SK-N-SH (cell line): Measurements from ENCODE around the gene ITPRID1. TPM values are rescaled to one million over a fixed set of nuclear protein-coding genes. Genes with fewer than 3 reads are reported as not detected.

Experiments
- CTCF ChIA-PET: fragments of 300-600, 350-600 bp; formaldehyde crosslinking; extraction: SDS; loops from one replicate; lab custom pipeline; 2021; lab: Yijun Ruan, JAX
- POLR2A ChIA-PET: fragments of 350-600 bp; sonication (Branson Sonifier 250); formaldehyde crosslinking; extraction: SDS; loops from one replicate; lab custom pipeline; 2020; ENCODE audit warnings: antibody characterized with exemption, inconsistent platforms; lab: Yijun Ruan, JAX
- DNase-seq: peaks from one replicate; pipeline ENCODE4 v3.0.0; 2012
- H2AFZ ChIP-seq: fragments of 200-600 bp; sonication (generic); 2 replicates; pipeline ENCODE4 v1.8.1; 2016; ENCODE audit warnings: antibody characterized with exemption, mild to moderate bottlenecking, low read depth
- H3F3A ChIP-seq: fragments of 200-600 bp; sonication (generic); replicated peaks from 2 replicates; pipeline ENCODE3; 2016; ENCODE audit warnings: antibody characterized with exemption, mild to moderate bottlenecking; ENCODE audit not compliant: insufficient read depth
- H3K27ac ChIP-seq, 2 experiments: fragments of 200-500 bp in 1 of 2; fragments of 200-600 bp in 1 of 2; sonication (Bioruptor generic) in 1 of 2; sonication (generic), shearing (Covaris generic) in 1 of 2; 2 replicates each; pipeline versions ENCODE4 v1.5.1 to v1.6.1; 2014 to 2016; ENCODE audit warnings: low read depth in 2 of 2, inconsistent platforms in 1 of 2, low read length in 1 of 2, mild to moderate bottlenecking in 1 of 2, mixed read lengths in 1 of 2
- H3K27me3 ChIP-seq: fragments of 200-600 bp; sonication (generic), shearing (Covaris generic); 2 replicates; pipeline ENCODE4 v1.6.1; 2016; ENCODE audit warnings: mixed run types; ENCODE audit not compliant: insufficient read depth
- H3K36me3 ChIP-seq, 2 experiments: fragments of 200-500 bp in 1 of 2; fragments of 200-600 bp in 1 of 2; sonication (Bioruptor generic) in 1 of 2; sonication (generic) in 1 of 2; replicated peaks in 1 of 2; 2 replicates each; pipeline versions ENCODE3 to v1.5.1; 2014 to 2016; ENCODE audit warnings: low read length in 1 of 2, mild to moderate bottlenecking in 1 of 2; ENCODE audit not compliant: insufficient read depth in 2 of 2, control insufficient read depth in 1 of 2
- H3K4me1 ChIP-seq, 2 experiments: fragments of 200-500 bp in 1 of 2; fragments of 200-600 bp in 1 of 2; sonication (Bioruptor generic) in 1 of 2; sonication (generic), shearing (Covaris generic) in 1 of 2; 2 replicates each; pipeline versions ENCODE4 v1.5.1 to v1.6.1; 2014 to 2016; ENCODE audit warnings: low read depth in 1 of 2, low read length in 1 of 2, mixed run types in 1 of 2; ENCODE audit not compliant: insufficient read depth in 2 of 2, control insufficient read depth in 1 of 2
- H3K4me2 ChIP-seq: fragments of 200-600 bp; sonication (generic), shearing (Covaris generic); 2 replicates; pipeline ENCODE4 v1.6.1; 2017; ENCODE audit warnings: mixed run types
- H3K4me3 ChIP-seq, 2 experiments: fragments of 200-500 bp in 1 of 2; fragments of 200-600 bp in 1 of 2; sonication (Bioruptor generic) in 1 of 2; sonication (generic), shearing (Covaris generic) in 1 of 2; 2 replicates each; pipeline versions ENCODE4 v1.5.1 to v1.8.1; 2014 to 2016; ENCODE audit warnings: low read depth in 2 of 2, inconsistent platforms in 1 of 2, low read length in 1 of 2, mild to moderate bottlenecking in 1 of 2, mixed read lengths in 1 of 2, moderate library complexity in 1 of 2
- H3K79me2 ChIP-seq: fragments of 200-600 bp; sonication (generic); 2 replicates; pipeline ENCODE4 v1.8.1; 2017; ENCODE audit warnings: mild to moderate bottlenecking; ENCODE audit not compliant: insufficient read depth
- H3K9ac ChIP-seq: fragments of 200-600 bp; sonication (generic); 2 replicates; pipeline ENCODE4 v1.6.1; 2017; ENCODE audit warnings: mixed run types
- H3K9me2 ChIP-seq: fragments of 200-600 bp; sonication (generic); 2 replicates; pipeline ENCODE4 v1.6.1; 2017; ENCODE audit warnings: mixed run types
- H3K9me3 ChIP-seq: fragments of 200-600 bp; sonication (generic); 2 replicates; pipeline ENCODE4 v1.6.1; 2017; ENCODE audit warnings: mixed run types, mild to moderate bottlenecking, moderate library complexity
- H4K20me1 ChIP-seq: fragments of 200-600 bp; sonication (generic); 2 replicates; pipeline ENCODE4 v1.6.1; 2017; ENCODE audit warnings: mild to moderate bottlenecking, mixed run types; ENCODE audit not compliant: insufficient read depth
- CHD2 ChIP-seq: fragments of 150-350 bp; IDR thresholded peaks from 2 replicates; pipeline ENCODE4 v1.6.1; 2018; ENCODE audit warnings: low read length; ENCODE audit not compliant: partially characterized antibody
- EP300 ChIP-seq, 2 experiments: IDR thresholded peaks; 2 replicates each; pipeline versions ENCODE4 v1.4.0 to v1.6.1; 2012; ENCODE audit warnings: borderline replicate concordance in 1 of 2, low read depth in 1 of 2, low read length in 1 of 2
- FOXM1 ChIP-seq: IDR thresholded peaks from 2 replicates; pipeline ENCODE4 v1.4.0; 2012; ENCODE audit warnings: low read depth, mild to moderate bottlenecking
- GABPA ChIP-seq: IDR thresholded peaks from 2 replicates; pipeline ENCODE4 v1.4.0; 2012; ENCODE audit warnings: low read depth, mild to moderate bottlenecking
- MXI1 ChIP-seq: IDR thresholded peaks from 2 replicates; pipeline ENCODE4 v1.6.1; 2012; ENCODE audit warnings: mild to moderate bottlenecking, low read depth, low read length, improper control_type of control experiment
- NFIC ChIP-seq: IDR thresholded peaks from 2 replicates; pipeline ENCODE4 v1.4.0; 2012; ENCODE audit warnings: borderline replicate concordance
- POLR2AphosphoS5 ChIP-seq: IDR thresholded peaks from 2 replicates; pipeline ENCODE4 v1.6.1; 2012; ENCODE audit warnings: low read depth, low read length
- RXRA ChIP-seq: IDR thresholded peaks from 2 replicates; pipeline ENCODE4 v1.4.0; 2012; ENCODE audit warnings: low read depth, mild to moderate bottlenecking, borderline replicate concordance
- SIN3A ChIP-seq: IDR thresholded peaks from 2 replicates; pipeline ENCODE4 v1.6.1; 2012; ENCODE audit warnings: low read depth, mild to moderate bottlenecking, low read length, moderate library complexity, borderline replicate concordance
- SMC3 ChIP-seq: IDR thresholded peaks from 2 replicates; pipeline ENCODE4 v1.6.1; 2012; ENCODE audit warnings: low read depth, low read length, improper control_type of control experiment
- TAF1 ChIP-seq: IDR thresholded peaks from 2 replicates; pipeline ENCODE4 v1.6.1; 2012; ENCODE audit warnings: low read depth, mild to moderate bottlenecking, low read length, moderate library complexity, borderline replicate concordance
- YY1 ChIP-seq: IDR thresholded peaks from 2 replicates; pipeline ENCODE4 v1.4.0; 2012; ENCODE audit warnings: low read depth, mild to moderate bottlenecking
- polyA plus RNA-seq, 3 experiments: library from polyadenylated mRNA; depleted of rRNA; stranded (reverse); fragments of >200 nt; gene quantifications; 2 replicates each; pipeline ENCODE4 v1.2.3, GENCODE V29; 2012
- TF ChIP-seq, protein P1 (sequence below): fragments of 200-600 bp; sonication (generic); IDR thresholded peaks from 2 replicates; pipeline ENCODE4 v1.6.1; 2017; ENCODE audit warnings: antibody characterized with exemption, mild to moderate bottlenecking, moderate library complexity
- TF ChIP-seq, protein P2 (sequence below): fragments of 150-350 bp; IDR thresholded peaks from 2 replicates; pipeline ENCODE4 v1.6.1; 2016; ENCODE audit warnings: mild to moderate bottlenecking, low read depth, low read length
- TF ChIP-seq, protein P3 (sequence below): IDR thresholded peaks from 2 replicates; pipeline ENCODE4 v1.4.0; 2012; ENCODE audit warnings: low read depth, borderline replicate concordance
- TF ChIP-seq, protein P4 (sequence below): IDR thresholded peaks from 2 replicates; pipeline ENCODE4 v1.6.1; 2012; ENCODE audit warnings: mild to moderate bottlenecking, low read depth, low read length, moderate library complexity
- TF ChIP-seq, protein P5 (sequence below): IDR thresholded peaks from 2 replicates; pipeline ENCODE4 v1.4.0; 2012; ENCODE audit warnings: low read depth, borderline replicate concordance
- TF ChIP-seq, protein P6 (sequence below): IDR thresholded peaks from 2 replicates; pipeline ENCODE4; 2012

Gene ITPRID1
- polyA plus RNA-seq, 1 of the 3 experiments (the other 2 are of a cell fraction), result not detected

DNA sequence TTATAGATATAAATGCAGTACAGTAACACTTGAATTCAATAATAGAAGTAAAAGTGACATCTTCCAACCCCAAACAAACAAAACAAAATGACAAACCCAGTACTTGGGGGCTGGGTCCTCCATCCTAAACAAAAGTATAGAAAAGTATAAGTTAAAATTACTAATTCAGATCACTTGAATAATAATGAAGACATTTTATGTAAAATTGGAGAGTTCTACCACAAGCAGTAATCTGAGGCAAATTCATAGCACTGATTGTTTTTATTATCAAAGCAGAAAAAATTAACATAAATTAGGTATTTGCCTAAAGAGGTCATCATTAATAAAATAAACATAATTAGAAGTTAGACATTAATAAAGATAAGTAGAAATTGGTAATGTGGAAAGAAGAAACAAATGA lies 81.5 kb downstream of the ITPRID1 start:
- DNase-seq, result no peak
- Histone ChIP-seq H3K9me2 (no peaks in the 10 kb centered on the region), H3K4me3 (no peak overlapping the region), H3K27me3 (no peaks in the 10 kb centered on the region), H3K4me2 (no peak overlapping the region), H3K27ac (no peak overlapping the region), H4K20me1 (no peaks in the 10 kb centered on the region), H3F3A (no peaks in the 10 kb centered on the region), H3K9me3 (peaks cover 5% of the 10 kb centered on the region; the same call in 1 of the 2 replicates), H3K36me3 (no peaks in the 10 kb centered on the region), H3K79me2 (no peaks in the 10 kb centered on the region), H3K9ac (no peak overlapping the region), H3K4me1 (no peaks in the 10 kb centered on the region), H2AFZ (no peak overlapping the region)
- CTCF ChIA-PET, result interaction anchor here (0.6 kb wide), 1 partner anchor 403 kb away, joined by 3 read pairs; no protein-coding TSS in a partner anchor
- TF ChIP-seq, protein P1, sequence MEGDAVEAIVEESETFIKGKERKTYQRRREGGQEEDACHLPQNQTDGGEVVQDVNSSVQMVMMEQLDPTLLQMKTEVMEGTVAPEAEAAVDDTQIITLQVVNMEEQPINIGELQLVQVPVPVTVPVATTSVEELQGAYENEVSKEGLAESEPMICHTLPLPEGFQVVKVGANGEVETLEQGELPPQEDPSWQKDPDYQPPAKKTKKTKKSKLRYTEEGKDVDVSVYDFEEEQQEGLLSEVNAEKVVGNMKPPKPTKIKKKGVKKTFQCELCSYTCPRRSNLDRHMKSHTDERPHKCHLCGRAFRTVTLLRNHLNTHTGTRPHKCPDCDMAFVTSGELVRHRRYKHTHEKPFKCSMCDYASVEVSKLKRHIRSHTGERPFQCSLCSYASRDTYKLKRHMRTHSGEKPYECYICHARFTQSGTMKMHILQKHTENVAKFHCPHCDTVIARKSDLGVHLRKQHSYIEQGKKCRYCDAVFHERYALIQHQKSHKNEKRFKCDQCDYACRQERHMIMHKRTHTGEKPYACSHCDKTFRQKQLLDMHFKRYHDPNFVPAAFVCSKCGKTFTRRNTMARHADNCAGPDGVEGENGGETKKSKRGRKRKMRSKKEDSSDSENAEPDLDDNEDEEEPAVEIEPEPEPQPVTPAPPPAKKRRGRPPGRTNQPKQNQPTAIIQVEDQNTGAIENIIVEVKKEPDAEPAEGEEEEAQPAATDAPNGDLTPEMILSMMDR, result no peak
- TF ChIP-seq, protein P2, sequence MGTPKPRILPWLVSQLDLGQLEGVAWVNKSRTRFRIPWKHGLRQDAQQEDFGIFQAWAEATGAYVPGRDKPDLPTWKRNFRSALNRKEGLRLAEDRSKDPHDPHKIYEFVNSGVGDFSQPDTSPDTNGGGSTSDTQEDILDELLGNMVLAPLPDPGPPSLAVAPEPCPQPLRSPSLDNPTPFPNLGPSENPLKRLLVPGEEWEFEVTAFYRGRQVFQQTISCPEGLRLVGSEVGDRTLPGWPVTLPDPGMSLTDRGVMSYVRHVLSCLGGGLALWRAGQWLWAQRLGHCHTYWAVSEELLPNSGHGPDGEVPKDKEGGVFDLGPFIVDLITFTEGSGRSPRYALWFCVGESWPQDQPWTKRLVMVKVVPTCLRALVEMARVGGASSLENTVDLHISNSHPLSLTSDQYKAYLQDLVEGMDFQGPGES, result no peak
- TF ChIP-seq YY1 (no peak), CHD2 (no peak), RXRA (no peak), NFIC (no peak), SMC3 (no peak), EP300 (IDR thresholded peaks at IDR 0.05; ENCODE audit: borderline replicate concordance in 1 of 2, low read depth in 1 of 2, low read length in 1 of 2) (no peak), GABPA (no peak), FOXM1 (no peak), POLR2AphosphoS5 (no peak), SIN3A (no peak), TAF1 (no peak), MXI1 (no peak)
- TF ChIP-seq, protein P3, sequence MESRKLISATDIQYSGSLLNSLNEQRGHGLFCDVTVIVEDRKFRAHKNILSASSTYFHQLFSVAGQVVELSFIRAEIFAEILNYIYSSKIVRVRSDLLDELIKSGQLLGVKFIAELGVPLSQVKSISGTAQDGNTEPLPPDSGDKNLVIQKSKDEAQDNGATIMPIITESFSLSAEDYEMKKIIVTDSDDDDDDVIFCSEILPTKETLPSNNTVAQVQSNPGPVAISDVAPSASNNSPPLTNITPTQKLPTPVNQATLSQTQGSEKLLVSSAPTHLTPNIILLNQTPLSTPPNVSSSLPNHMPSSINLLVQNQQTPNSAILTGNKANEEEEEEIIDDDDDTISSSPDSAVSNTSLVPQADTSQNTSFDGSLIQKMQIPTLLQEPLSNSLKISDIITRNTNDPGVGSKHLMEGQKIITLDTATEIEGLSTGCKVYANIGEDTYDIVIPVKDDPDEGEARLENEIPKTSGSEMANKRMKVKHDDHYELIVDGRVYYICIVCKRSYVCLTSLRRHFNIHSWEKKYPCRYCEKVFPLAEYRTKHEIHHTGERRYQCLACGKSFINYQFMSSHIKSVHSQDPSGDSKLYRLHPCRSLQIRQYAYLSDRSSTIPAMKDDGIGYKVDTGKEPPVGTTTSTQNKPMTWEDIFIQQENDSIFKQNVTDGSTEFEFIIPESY, result no peak
- TF ChIP-seq, protein P4, sequence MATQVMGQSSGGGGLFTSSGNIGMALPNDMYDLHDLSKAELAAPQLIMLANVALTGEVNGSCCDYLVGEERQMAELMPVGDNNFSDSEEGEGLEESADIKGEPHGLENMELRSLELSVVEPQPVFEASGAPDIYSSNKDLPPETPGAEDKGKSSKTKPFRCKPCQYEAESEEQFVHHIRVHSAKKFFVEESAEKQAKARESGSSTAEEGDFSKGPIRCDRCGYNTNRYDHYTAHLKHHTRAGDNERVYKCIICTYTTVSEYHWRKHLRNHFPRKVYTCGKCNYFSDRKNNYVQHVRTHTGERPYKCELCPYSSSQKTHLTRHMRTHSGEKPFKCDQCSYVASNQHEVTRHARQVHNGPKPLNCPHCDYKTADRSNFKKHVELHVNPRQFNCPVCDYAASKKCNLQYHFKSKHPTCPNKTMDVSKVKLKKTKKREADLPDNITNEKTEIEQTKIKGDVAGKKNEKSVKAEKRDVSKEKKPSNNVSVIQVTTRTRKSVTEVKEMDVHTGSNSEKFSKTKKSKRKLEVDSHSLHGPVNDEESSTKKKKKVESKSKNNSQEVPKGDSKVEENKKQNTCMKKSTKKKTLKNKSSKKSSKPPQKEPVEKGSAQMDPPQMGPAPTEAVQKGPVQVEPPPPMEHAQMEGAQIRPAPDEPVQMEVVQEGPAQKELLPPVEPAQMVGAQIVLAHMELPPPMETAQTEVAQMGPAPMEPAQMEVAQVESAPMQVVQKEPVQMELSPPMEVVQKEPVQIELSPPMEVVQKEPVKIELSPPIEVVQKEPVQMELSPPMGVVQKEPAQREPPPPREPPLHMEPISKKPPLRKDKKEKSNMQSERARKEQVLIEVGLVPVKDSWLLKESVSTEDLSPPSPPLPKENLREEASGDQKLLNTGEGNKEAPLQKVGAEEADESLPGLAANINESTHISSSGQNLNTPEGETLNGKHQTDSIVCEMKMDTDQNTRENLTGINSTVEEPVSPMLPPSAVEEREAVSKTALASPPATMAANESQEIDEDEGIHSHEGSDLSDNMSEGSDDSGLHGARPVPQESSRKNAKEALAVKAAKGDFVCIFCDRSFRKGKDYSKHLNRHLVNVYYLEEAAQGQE, result no peak
- TF ChIP-seq, protein P5, sequence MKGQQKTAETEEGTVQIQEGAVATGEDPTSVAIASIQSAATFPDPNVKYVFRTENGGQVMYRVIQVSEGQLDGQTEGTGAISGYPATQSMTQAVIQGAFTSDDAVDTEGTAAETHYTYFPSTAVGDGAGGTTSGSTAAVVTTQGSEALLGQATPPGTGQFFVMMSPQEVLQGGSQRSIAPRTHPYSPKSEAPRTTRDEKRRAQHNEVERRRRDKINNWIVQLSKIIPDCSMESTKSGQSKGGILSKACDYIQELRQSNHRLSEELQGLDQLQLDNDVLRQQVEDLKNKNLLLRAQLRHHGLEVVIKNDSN, result no peak
- TF ChIP-seq, protein P6, sequence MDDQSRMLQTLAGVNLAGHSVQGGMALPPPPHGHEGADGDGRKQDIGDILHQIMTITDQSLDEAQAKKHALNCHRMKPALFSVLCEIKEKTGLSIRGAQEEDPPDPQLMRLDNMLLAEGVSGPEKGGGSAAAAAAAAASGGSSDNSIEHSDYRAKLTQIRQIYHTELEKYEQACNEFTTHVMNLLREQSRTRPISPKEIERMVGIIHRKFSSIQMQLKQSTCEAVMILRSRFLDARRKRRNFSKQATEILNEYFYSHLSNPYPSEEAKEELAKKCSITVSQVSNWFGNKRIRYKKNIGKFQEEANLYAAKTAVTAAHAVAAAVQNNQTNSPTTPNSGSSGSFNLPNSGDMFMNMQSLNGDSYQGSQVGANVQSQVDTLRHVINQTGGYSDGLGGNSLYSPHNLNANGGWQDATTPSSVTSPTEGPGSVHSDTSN, result no peak
- POLR2A ChIA-PET, result no interaction called here
